HG02852 (cell line): ENCODE measurements around the gene ITPR1.
"Not testable (repeated sequence)": the region's sequence is repeated elsewhere in the genome, so short reads cannot be mapped to it uniquely, and the experiment has no call there.

Experiments
- ATAC-seq: cut with Tn5 transposase; IDR thresholded peaks from one replicate; pipeline ENCODE4 v1.9.1; 2021; ENCODE audit warnings: mild to moderate bottlenecking, moderate library complexity; ENCODE audit not compliant: unreplicated experiment

Gene ITPR1

DNA sequence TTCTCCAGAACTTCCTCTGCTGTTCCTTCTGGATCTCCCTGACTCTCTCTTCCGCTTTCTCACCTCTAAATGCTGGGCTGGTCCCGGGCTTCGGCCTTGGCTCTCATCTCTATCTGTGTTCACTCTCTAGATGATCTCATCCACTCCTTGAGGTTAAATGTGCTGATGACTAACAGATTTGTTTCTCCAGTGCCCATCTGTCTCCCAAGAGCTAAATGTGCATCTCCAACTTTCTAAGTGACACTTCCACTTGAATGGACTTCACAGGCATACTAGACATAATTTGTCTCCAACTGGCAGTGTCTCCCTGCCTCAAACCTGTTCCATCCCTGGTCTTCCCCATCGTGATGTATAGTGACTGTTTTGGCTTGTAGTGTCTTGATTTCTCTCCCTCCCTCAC is 95.3 kb downstream of the ITPR1 start:
- ATAC-seq: no peak

DNA sequence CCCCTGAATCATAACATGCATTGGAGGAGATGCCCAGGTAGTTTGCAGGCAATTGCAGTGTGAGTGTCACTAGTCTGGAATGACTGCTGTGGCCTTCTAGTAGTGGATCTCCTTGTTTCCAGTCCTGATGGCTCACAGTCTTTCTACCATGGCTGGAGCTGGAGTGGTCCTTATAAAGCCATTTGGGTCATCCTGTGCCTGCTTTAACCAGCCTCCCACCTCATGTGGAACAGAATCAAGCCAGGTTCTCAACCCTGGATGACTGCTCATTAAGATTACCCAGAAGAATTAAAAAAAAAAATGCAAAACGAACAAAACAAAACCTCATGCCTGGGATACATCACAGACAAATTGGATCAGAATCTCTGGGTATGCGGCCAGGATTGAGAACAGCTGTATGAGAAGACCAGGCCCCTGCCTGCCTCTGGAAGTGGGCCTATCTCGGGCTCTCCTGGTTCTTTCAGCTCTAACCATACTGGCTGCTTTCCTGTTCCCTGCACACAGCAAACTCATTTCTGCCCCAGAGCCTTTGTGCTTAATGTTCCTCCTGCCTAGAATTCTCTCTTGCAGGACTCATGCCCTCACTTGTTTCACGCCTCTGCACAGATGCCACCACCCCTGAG is 96.4 kb downstream of the ITPR1 start:
- ATAC-seq: no peak

GRCh38 chr3:4590849-4591248 is 97.7 kb downstream of the ITPR1 start:
- not testable (repeated sequence) for ATAC-seq

DNA sequence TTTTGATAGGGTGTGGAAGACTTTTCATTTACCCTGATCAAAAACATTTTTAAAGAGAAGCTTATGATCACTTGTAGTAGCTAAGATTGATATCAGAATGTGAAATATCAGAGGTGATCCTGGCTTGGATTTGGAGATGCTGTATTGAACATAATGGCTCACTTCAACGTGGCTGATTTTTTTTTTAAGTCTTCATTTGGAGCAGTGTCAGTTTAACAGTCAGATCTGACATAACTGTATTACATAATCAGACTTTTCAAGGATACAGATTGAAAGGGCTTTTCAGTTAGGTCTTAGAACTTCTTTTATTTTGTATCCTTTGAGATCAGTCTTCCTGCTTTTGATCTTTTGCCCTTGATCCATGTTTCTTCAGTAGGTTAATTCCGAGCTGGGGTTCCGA is 98.5 kb downstream of the ITPR1 start:
- no peak for ATAC-seq

DNA sequence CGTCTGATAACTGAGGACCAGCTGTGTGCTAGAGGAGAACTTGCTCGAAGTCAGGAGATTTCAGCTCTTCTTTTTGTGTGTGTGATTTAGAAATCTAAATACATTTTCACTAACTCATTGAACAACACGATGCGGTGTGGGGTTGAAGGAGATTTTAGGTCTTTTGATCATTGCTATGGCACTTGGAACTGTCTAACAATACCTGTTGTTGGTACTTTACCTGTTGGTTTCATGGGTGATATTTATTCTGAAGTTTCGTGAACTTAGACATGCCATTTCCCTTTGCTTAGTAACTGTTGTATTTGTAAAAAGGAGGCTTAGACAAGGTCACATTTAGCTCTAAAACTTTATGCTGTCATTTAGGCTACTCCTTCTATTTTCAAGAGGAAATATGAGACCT is 99.9 kb downstream of the ITPR1 start:
- no peak for ATAC-seq

DNA sequence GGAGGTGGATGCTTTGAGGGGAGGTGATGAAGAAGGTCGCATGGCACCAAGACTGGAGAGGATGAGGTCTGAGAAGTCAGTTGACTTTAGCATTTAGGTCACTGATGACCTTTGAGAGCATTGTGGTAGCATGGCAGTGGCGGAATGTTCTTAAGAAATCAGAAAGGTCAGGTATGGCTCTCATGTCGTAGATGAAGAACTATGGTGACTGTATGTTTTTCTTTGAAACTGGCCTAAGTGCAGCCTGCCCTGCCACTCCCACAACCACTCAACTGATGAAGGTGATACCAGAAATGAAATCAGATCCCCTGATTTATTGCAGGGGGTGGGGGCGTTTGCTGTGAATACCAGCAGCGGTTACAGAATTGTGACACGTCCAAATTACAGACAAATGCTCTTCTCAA is 102.6 kb downstream of the ITPR1 start:
- no peak for ATAC-seq

DNA sequence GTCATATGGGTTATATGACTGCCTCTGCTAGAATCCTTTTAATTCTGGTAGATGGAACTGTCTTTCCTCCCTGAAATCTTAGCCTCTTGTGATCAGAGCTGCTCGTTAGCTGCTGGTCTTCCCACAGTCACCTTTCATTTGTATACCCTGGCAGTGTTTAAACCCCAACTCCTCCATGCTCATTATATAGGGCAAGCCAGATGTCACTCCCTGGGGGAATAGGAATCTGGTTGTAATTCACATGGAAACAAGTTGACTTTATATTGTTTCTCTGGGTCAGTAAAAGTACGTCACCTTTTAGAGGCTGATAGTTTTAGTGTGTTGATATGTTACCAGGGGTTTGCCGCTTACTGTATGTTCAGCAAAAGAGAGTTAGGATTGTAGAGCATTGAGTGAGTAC is 103.5 kb downstream of the ITPR1 start:
- ATAC-seq: no peak

DNA sequence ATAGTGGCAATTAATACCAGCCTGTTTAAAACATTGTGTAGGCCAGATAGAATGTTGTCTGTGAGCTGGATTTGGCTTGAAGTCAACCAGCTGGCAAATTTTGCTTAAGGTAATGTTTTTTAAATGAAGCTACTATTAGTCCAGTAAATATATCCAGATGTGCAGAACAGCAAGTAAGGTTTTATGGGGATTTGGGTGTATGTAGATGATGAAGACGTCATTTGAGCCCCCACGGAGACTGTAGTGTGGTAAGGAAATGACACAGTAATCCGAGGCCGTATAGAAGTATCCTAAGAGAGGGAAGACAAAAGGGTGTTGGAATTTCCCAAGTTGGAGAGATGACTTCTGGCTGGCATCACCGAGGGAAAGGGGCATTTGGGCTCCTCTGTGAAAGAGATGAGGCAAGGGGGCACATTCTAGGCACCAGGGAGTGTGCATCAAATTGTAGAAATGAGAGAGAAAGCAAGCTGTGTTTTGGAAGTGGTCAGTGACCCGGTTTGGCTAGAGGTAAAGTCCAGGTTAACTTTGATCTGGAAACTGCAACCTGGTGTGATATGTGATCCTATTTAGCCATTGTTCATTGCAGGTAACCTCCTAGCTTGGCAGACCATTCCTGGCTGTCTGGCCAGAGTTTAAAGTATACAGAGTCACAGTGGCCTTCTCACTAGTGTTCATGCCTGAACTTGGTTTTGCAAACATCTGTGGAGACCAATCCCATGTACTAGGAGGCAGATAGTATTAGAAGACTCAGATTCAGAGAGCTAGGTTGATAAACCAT is 104.2 kb downstream of the ITPR1 start:
- ATAC-seq: no peak

DNA sequence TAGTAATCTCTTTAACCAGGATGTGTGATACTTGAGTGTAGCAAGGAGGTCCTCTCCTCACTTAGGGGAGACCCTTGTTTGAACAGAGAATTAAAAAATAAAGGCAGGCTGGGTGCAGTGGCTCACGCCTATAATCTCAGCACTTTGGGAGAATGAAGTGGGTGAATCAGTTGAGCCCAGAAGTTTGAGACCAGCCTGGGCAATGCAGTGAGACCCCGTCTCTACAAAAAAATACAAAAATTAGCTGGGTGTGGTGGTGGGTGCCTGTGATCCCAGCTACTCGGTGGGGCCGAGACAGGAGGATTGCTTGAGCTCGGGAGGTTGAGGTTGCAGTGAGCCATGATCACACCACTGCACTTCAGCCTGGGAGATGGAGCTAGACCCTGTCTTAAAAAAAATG is 105.1 kb downstream of the ITPR1 start:
- not testable (repeated sequence) for ATAC-seq

GRCh38 chr3:4599612-4600011 is 106.5 kb downstream of the ITPR1 start:
- ATAC-seq: no peak

DNA sequence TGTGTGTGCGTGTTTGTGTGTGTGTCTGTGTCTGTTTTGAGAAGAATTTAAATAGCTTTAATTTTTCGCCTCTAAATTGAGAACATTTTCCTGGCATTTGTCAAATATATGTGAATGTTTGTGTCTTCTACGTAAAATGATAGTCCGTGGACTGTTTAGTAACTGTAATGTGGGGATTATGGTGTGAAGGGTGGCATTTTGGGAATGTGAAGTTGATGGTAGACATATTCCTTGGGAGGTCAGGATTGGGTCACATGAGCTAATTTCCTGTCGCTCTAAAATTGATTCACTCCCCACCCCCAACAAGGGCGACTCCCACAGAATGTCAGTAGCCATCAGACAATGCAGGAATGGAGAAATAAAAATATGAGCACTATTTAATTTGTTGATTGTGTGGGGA is 107.3 kb downstream of the ITPR1 start:
- no peak for ATAC-seq

GRCh38 chr3:4601892-4602291 is 108.7 kb downstream of the ITPR1 start:
- ATAC-seq: no peak

DNA sequence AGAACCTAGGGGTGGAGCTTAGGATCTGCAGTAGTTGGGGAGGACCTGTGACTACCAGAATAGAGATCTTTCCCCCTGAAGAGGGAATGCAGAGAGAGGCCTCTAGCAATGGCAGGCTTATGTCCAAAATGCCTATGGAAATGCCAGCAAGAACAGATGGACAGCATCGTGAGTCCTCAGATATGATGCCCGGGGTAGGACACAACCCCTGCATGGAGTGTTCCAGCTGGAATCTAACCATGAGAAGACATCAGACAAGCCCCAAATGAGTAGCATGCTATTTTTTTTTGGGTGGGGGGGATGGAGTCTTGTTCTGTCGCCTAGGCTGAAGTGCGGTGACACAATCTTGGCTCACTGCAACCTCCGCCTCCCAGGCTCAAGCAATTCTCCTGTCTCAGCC is 111.5 kb downstream of the ITPR1 start:
- no peak for ATAC-seq

- no peak for ATAC-seq
Observed at GRCh38 chr3:4606911-4607310, 113.8 kb downstream of the ITPR1 start.

DNA sequence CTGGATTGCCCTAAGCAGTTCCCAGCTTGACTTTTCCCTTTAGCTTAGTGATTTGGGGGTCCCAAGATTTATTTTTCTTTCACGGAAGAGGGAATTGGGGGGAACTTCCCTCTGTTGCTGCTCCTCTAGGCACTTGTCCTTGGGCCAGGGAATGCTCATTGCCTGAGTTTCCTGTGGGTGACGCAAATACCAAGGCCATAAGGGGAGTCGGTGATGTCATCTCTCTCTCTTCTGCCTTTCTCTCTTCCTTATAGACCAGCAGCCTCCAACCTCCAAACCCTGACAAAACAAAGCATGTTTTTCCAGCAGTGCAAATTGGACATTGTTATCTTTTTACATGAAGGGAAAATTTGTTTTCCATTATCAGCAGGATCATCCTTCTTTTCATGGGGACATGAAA is 120.2 kb downstream of the ITPR1 start:
- ATAC-seq: no peak

- no peak for ATAC-seq
Observed at GRCh38 chr3:4614070-4614469, 120.9 kb downstream of the ITPR1 start.

DNA sequence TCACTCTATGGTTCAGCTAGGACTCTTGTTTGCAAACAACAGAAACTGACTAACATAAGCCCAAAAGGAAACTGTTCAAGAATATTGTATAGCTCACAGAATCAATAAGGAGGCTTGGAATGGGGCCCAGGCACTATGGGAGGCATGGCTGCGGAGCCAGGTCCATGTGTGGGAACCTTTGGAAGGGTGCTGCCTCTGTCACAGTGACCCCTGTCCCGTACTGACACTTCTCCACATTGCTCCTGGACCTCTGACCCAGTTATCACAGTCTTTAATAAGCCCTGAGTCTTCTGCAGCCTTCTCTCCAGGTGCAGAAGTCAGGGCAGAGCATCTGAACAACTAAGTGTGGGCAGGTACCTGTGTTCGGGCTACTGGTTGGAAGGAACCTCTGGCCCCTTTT is 121.8 kb downstream of the ITPR1 start:
- no peak for ATAC-seq

GRCh38 chr3:4615750-4616149 is 122.6 kb downstream of the ITPR1 start:
- no peak for ATAC-seq

DNA sequence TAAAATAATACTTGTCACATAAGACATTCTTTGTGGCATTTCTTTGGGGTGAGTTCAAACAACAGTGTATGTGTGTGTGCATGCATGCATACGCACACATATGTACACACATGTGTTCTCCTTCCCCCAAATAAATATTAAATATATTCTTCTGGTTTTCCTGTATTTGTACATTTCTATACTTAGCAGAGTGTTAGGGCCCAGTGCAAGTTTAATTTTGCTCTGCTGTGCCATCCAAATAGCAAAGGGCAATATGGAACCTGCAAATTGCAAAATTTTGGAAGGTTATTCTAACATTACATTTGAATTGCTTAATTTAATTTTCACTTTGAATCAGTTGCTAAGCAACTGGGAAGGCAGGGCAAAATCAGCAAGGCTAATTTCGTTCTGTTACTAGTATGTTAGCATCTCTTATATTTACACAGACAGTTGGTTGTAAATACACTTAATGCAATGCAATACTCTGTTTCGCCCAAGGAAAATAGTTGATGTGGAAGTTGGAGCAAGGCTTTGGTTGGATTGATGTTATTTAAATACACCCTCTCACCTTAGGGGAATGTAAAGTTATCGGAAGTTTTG is 130.4 kb downstream of the ITPR1 start:
- no peak for ATAC-seq

DNA sequence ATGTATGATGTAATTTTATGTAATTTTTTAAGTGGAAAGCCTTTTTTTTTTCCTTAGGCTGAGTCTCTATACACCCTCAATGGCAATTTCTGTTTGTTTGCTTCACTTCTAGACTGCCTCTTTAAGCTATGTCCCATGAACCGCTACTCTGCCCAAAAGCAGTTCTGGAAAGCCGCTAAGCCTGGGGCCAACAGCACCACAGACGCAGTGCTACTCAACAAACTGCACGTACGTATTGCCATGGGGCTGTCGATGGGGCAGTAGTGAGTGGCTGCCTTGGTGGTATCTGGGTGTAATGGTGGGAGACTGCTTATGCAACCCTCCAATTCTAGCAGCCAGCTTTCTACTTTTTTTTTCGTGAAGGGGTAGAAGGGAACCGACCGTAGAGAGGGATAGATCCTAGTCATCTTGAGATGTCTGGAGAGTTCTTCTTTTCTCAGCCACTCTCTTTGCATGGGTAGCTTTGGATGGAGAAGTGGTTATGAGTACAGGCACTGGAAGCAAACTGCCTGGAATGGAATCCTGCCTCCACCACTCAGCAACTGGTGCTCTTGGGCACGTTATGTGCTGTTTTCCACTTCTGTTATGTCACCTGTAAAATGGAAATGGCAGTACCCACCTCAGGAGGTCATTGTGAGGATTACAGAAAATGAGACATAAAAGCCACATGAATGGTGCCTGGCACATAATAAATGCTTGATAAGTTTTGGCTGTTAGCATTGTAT is 134.7 kb downstream of the ITPR1 start:
- no peak for ATAC-seq

DNA sequence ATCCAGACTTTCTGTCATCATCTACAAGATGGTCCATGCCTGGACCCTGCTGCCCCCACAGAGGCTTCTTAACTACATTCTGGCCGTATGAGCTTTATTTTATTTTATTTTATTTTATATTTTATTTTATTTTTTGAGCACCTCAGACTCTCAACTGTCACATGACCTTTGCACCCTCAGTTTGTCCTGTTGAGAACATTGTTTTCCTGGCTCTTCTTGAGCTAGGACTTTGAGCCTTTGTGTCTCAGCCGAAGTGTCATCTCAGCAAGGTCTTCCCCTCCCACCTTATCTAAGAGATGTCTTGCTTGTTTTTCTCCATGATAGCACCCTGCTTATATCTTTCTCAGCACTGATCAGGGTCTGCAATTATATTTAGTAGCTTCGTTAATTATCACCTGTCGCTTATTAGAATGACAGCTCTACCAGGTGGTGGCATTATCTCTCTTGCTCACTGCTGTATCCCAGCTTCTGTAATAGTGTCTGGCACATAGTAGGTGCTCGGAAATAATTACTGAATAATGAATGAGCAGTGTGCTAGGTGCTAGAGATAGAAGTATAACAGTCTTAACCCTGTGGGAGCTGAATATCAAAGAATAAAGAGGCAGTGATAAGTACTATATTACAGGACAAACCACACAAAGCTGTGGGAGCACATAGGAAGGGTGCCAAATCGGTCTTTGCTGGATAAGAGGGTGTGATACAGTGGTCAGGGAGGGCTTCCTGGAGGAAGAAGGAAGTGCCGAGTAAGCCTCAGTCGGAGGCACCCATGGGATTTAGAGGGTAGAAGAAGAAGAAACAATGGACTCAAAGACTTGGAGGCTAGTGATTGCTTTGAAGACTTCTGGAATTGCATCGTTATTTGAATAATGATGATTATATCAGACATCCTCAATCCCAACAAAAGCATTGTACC is 136.2 kb downstream of the ITPR1 start:
- ATAC-seq: no peak
